ENCODE measurements around the gene CCDC47.
"Not testable (repeated sequence)": the region's sequence is repeated elsewhere in the genome, so short reads cannot be mapped to it uniquely, and the experiment has no call there.

CCDC47 gene

GRCh38 chr17:63773272-63774140 lies at the start of gene CCDC47:
CCDC47 (minus strand) TSS chr17:63773597; CDS start chr17:63766175, 7,422 bp downstream.
- peak; percentile 97 for DNase-seq

GRCh38 chr17:63822537-63822936 lies 49.1 kb upstream of the CCDC47 start:
- DNase-seq, result no peak

GRCh38 chr17:63821804-63822203 lies 48.4 kb upstream of the CCDC47 start:
- DNase-seq, result no peak

GRCh38 chr17:63820963-63821561 lies 47.7 kb upstream of the CCDC47 start:
- DNase-seq, result no peak

- DNase-seq, result no peak
Observed at GRCh38 chr17:63819585-63820537, 46.5 kb upstream of the CCDC47 start.

GRCh38 chr17:63819131-63819530 lies 45.7 kb upstream of the CCDC47 start:
- DNase-seq, result no peak

GRCh38 chr17:63817736-63818385 lies 44.5 kb upstream of the CCDC47 start:
- no peak for DNase-seq

- DNase-seq, result no peak
Observed at GRCh38 chr17:63816669-63817068, 43.3 kb upstream of the CCDC47 start.

GRCh38 chr17:63816123-63816522 lies 42.7 kb upstream of the CCDC47 start:
- DNase-seq, result no peak

- DNase-seq, result no peak
Observed at GRCh38 chr17:63809970-63810369, 36.6 kb upstream of the CCDC47 start.

- DNase-seq, result no peak
Observed at GRCh38 chr17:63805591-63805990, 32.2 kb upstream of the CCDC47 start.

- DNase-seq, result no peak
Observed at GRCh38 chr17:63804328-63804727, 30.9 kb upstream of the CCDC47 start.

- DNase-seq, result no peak
Observed at GRCh38 chr17:63800783-63801182, 27.4 kb upstream of the CCDC47 start.

- DNase-seq, result no peak
Observed at GRCh38 chr17:63798572-63799106, 25.2 kb upstream of the CCDC47 start.

GRCh38 chr17:63796375-63796774 lies 23.0 kb upstream of the CCDC47 start:
- DNase-seq, result not testable (repeated sequence)

GRCh38 chr17:63792055-63792729 lies 18.8 kb upstream of the CCDC47 start:
- no peak for DNase-seq

- no peak for DNase-seq
Observed at GRCh38 chr17:63790057-63790456, 16.7 kb upstream of the CCDC47 start.

- DNase-seq, result no peak
Observed at GRCh38 chr17:63786971-63787711, 13.7 kb upstream of the CCDC47 start.

- DNase-seq, result no peak
Observed at GRCh38 chr17:63786117-63786516, 12.7 kb upstream of the CCDC47 start.

- DNase-seq, result no peak
Observed at GRCh38 chr17:63785556-63785955, 12.2 kb upstream of the CCDC47 start.

GRCh38 chr17:63783522-63783921 lies 10.1 kb upstream of the CCDC47 start:
- no peak for DNase-seq
